GM10248 (cell line): ENCODE measurements around the gene ZFAND6.
"Not testable (repeated sequence)": the region's sequence is repeated elsewhere in the genome, so short reads cannot be mapped to it uniquely, and the experiment has no call there.

Source experiments
- CTCF ChIA-PET: fragments of 300-600 bp; sonication (Branson Sonifier 250); formaldehyde crosslinking; extraction: SDS; loops from one replicate; lab custom pipeline; 2021; ENCODE audit warnings: antibody characterized with exemption; lab: Yijun Ruan, JAX
- POLR2A ChIA-PET: fragments of 350-650 bp; sonication (Branson Sonifier 250); formaldehyde crosslinking; extraction: SDS; loops from one replicate; lab custom pipeline; 2020; ENCODE audit warnings: antibody characterized with exemption; lab: Yijun Ruan, JAX
- DNase-seq: peaks from one replicate; pipeline ENCODE4 v3.0.0; 2012; ENCODE audit errors: extremely low spot score
- TF ChIP-seq, protein P1 (sequence below): IDR thresholded peaks from 2 replicates; pipeline ENCODE4 v1.5.1; 2012; ENCODE audit warnings: mild to moderate bottlenecking, low read depth; ENCODE audit errors: extremely low read depth, missing control alignments, control extremely low read depth

Gene ZFAND6

GRCh38 chr15:80058851-80059785, at the start of gene ZFAND6:
ZFAND6 (plus strand) TSS chr15:80059676; CDS start chr15:80120345, 60,669 bp downstream.
- POLR2A ChIA-PET = interaction anchor here (0.8 to 2.0 kb wide), 4 partner anchors 13 to 41 kb away, joined by 3 to 6 read pairs (median 3); no protein-coding TSS in a partner anchor
- TF ChIP-seq, protein P1, sequence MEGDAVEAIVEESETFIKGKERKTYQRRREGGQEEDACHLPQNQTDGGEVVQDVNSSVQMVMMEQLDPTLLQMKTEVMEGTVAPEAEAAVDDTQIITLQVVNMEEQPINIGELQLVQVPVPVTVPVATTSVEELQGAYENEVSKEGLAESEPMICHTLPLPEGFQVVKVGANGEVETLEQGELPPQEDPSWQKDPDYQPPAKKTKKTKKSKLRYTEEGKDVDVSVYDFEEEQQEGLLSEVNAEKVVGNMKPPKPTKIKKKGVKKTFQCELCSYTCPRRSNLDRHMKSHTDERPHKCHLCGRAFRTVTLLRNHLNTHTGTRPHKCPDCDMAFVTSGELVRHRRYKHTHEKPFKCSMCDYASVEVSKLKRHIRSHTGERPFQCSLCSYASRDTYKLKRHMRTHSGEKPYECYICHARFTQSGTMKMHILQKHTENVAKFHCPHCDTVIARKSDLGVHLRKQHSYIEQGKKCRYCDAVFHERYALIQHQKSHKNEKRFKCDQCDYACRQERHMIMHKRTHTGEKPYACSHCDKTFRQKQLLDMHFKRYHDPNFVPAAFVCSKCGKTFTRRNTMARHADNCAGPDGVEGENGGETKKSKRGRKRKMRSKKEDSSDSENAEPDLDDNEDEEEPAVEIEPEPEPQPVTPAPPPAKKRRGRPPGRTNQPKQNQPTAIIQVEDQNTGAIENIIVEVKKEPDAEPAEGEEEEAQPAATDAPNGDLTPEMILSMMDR = peak; percentile 17
- CTCF ChIA-PET = interaction anchor here (0.9 to 2.6 kb wide), 5 partner anchors 17 to 51 kb away, joined by 3 to 7 read pairs (median 3); no protein-coding TSS in a partner anchor
- DNase-seq = peak; percentile 94

DNA sequence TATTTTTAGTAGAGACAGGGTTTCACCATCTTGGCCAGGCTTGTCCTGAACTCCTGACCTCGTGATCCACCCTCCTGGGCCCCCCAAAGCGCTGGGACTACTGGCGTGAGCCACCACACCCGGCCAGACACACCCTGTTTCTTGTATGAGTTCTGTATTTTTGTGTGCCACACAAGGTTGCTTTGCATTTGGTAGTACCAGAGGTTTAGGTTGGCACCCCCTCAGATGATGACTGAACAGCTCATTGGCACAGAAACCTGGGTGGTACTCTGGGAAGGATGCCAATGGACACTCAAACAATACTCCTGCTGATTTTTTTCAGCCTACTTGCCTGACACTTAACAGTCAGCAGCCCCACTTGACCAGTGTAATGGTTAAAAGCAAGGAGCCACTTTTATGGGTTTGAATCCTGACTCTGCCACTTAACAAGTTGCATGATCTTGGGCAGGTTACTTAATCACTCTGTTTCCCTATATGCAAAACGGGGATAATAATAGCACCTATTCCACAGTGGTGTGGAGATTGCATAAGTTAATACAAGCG, 49.3 kb upstream of the ZFAND6 start:
- CTCF ChIA-PET = interaction anchor here (4.4 kb wide), 1 partner anchor 17 kb away, joined by 32 read pairs; no protein-coding TSS in a partner anchor
- TF ChIP-seq, protein P1 = no peak
- DNase-seq = no peak
- POLR2A ChIA-PET = interaction anchor here (0.6 kb wide), 1 partner anchor 115 kb away, joined by 3 read pairs; no protein-coding TSS in a partner anchor

GRCh38 chr15:80011041-80011523, 48.4 kb upstream of the ZFAND6 start:
- not testable (repeated sequence) for DNase-seq
- CTCF ChIA-PET = interaction anchor here (1.2 kb wide), 1 partner anchor 115 kb away, joined by 3 read pairs; no protein-coding TSS in a partner anchor

DNA sequence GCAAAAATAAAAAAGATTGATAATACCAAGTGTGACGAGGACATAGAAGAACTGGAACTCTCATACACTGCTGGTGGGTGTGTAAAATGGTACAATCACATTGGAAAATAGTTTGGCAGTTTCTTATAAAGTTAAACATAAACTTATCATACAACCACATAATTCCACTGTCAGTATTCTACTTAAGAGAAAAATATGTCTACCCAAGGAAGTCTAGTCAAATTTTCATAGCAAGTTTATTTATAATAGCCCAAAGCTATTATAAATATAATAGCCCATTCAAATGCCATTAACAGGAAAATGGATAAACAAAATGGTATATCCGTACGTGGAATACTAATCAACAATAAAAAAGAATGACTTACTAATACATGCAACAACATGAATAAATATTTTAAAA, 47.9 kb upstream of the ZFAND6 start:
- POLR2A ChIA-PET = no interaction called here
- DNase-seq = no peak
- CTCF ChIA-PET = interaction anchor here (1.2 kb wide), 1 partner anchor 115 kb away, joined by 3 read pairs; no protein-coding TSS in a partner anchor
- TF ChIP-seq, protein P1 = no peak

More at GRCh38 chr15:80011041-80011523, 48.4 kb upstream of the ZFAND6 start:
- POLR2A ChIA-PET = interaction anchor here (0.6 kb wide), 1 partner anchor 49 kb away, joined by 6 read pairs; no protein-coding TSS in a partner anchor

- TF ChIP-seq, protein P1 = no peak
- ChIA-PET POLR2A (no interaction called here), CTCF (interaction anchor here (1.0 to 1.2 kb wide), 2 partner anchors 44 to 116 kb away, joined by 3 read pairs; no protein-coding TSS in a partner anchor)
- no peak for DNase-seq
Measured at GRCh38 chr15:80012060-80012726, 47.3 kb upstream of the ZFAND6 start.

- DNase-seq, POLR2A ChIA-PET: not testable (repeated sequence)
- CTCF ChIA-PET = interaction anchor here (1.0 kb wide), 1 partner anchor 21 kb away, joined by 3 read pairs; no protein-coding TSS in a partner anchor
Measured at GRCh38 chr15:80014186-80014585, 45.3 kb upstream of the ZFAND6 start.

- ChIA-PET CTCF (no interaction called here), POLR2A (no interaction called here)
- DNase-seq = no peak
- TF ChIP-seq, protein P1 = no peak
Measured at GRCh38 chr15:80015156-80015555, 44.3 kb upstream of the ZFAND6 start.

DNA sequence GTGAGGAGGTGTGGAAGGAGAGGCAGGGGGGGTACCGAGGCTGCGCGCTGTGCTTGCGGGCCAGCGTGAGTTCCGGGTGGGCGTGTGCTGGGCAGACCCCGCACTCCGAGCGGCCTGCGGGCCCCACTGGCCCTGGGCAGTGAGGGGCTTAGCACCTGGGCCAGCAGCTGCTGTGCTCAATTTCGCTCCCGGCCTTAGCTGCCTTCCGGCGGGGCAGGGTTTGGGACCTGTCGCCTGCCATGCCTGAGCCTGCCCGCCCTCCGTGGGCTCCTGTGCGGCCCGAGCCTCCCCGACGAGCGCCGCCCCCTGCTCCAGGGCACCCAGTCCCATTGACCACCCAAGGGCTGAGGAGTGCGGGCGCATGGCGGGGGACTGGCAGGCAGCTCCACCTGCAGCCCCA, 43.0 kb upstream of the ZFAND6 start:
- CTCF ChIA-PET = interaction anchor here (1.4 to 1.7 kb wide), 3 partner anchors 24 to 94 kb away, joined by 4 to 7 read pairs (median 4); no protein-coding TSS in a partner anchor
- not testable (repeated sequence) for DNase-seq
- POLR2A ChIA-PET = interaction anchor here (1.7 kb wide), 1 partner anchor 45 kb away, joined by 5 read pairs; the partner anchor contains the start of gene BCL2A1

GRCh38 chr15:80017139-80017538, 42.3 kb upstream of the ZFAND6 start:
- DNase-seq = not testable (repeated sequence)
- ChIA-PET CTCF (interaction anchor here (0.8 to 1.7 kb wide), 5 partner anchors 25 to 156 kb away, joined by 3 to 7 read pairs (median 4); no protein-coding TSS in a partner anchor), POLR2A (interaction anchor here (0.7 to 1.7 kb wide), 4 partner anchors 16 to 55 kb away, joined by 3 to 6 read pairs (median 4); partner anchors contain the start of genes BCL2A1 and ZFAND6)
